IPS-18a (cell line): ENCODE data around the gene SRGAP2B.
"Not testable (repeated sequence)": the region's sequence is repeated elsewhere in the genome, so short reads cannot be mapped to it uniquely, and the experiment has no call there.

Source experiments
- H3K27ac ChIP-seq: one replicate; pipeline ENCODE4 v1.5.1; 2013; ENCODE audit warnings: low read length
- H3K27me3 ChIP-seq: one replicate; pipeline ENCODE4 v1.6.1; 2013; ENCODE audit warnings: mild to moderate bottlenecking, low read length; ENCODE audit not compliant: control insufficient read depth, insufficient read depth
- H3K36me3 ChIP-seq: one replicate; pipeline ENCODE4 v1.6.1; 2013; ENCODE audit warnings: low read depth, low read length; ENCODE audit not compliant: control insufficient read depth
- H3K4me1 ChIP-seq: one replicate; pipeline ENCODE4 v1.6.1; 2013; ENCODE audit warnings: low read depth, low read length; ENCODE audit not compliant: control insufficient read depth
- H3K4me3 ChIP-seq: one replicate; pipeline ENCODE4 v1.5.1; 2013; ENCODE audit warnings: low read length
- H3K9ac ChIP-seq: one replicate; pipeline ENCODE4 v1.6.1; 2013; ENCODE audit warnings: mild to moderate bottlenecking, low read length, moderate library complexity
- H3K9me3 ChIP-seq: one replicate; pipeline ENCODE4 v1.6.1; 2013; ENCODE audit warnings: low read depth, low read length; ENCODE audit not compliant: control insufficient read depth

SRGAP2B gene

DNA sequence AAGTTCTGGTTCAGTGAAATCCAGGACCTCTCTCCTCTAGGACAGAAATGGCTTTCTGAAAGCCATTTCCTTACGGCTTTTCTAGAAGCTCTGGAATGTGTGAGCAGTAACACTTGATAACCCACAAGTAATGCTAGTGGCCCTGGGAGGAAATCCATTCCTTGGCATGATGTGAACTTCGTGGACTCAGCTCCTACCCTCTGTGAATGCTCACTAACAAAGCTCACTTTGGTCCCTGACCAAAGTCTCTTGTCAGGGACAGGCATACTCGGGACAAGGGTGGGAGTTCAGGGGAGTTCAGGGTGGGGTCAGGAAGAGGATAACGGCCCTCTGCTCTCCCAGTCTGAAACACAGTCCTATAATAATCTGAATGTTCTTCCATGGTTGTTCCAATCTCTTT lies 172.3 kb downstream of the SRGAP2B start:
- H3K9me3 ChIP-seq, H3K27me3 ChIP-seq, H3K4me1 ChIP-seq, H3K27ac ChIP-seq, H3K9ac ChIP-seq, H3K36me3 ChIP-seq, H3K4me3 ChIP-seq: not testable (repeated sequence)

DNA sequence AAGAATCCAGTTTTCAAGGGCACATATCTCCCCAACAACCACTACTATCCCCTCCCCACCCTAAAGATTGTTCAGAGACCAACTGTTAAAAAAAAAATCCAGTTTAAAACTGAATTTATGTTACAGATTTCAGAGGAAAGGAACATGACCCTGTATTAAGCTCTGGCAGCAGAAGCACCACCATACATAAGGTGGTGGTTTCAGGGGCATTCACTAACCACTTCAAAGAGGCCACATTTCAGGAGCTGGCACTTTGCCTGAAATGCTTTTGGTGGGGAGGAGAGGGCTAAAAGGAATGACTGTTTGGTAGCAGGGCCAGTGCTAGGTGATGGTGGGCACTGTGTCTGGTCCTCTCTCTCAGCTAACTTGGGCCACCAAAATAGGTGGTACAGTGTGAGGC lies 176.0 kb downstream of the SRGAP2B start:
- not testable (repeated sequence) for H3K9me3 ChIP-seq, H3K4me3 ChIP-seq, H3K27me3 ChIP-seq, H3K4me1 ChIP-seq, H3K27ac ChIP-seq, H3K36me3 ChIP-seq, H3K9ac ChIP-seq

DNA sequence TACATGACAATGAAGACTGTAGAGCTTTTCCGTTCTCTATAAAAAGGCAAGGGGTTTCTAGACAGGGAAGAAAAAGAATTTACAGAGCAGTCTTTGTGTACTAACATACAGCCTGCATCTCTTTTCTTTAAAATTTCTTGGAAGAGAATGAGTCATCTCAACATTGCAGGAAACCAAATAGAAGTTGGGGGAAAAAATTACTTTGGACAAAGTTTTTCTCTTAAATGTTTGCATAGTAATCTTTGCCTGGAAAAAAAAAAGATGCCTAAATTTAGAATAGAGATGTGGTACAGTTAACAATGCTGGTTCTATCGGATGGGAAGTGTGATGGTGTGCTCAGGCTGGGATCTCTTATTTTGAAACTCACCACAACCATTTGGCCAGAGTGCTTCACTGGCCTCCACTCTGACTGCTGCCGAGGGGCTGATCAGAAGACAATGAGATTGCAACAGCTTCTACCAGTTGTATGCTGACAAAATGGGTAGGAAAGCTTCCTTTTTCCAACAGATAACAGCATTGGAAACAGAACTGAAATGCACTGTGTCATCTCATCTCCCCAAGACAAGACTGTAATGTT lies 177.0 kb downstream of the SRGAP2B start:
- H3K9me3 ChIP-seq, H3K4me3 ChIP-seq, H3K36me3 ChIP-seq, H3K27me3 ChIP-seq, H3K9ac ChIP-seq, H3K27ac ChIP-seq, H3K4me1 ChIP-seq: not testable (repeated sequence)

DNA sequence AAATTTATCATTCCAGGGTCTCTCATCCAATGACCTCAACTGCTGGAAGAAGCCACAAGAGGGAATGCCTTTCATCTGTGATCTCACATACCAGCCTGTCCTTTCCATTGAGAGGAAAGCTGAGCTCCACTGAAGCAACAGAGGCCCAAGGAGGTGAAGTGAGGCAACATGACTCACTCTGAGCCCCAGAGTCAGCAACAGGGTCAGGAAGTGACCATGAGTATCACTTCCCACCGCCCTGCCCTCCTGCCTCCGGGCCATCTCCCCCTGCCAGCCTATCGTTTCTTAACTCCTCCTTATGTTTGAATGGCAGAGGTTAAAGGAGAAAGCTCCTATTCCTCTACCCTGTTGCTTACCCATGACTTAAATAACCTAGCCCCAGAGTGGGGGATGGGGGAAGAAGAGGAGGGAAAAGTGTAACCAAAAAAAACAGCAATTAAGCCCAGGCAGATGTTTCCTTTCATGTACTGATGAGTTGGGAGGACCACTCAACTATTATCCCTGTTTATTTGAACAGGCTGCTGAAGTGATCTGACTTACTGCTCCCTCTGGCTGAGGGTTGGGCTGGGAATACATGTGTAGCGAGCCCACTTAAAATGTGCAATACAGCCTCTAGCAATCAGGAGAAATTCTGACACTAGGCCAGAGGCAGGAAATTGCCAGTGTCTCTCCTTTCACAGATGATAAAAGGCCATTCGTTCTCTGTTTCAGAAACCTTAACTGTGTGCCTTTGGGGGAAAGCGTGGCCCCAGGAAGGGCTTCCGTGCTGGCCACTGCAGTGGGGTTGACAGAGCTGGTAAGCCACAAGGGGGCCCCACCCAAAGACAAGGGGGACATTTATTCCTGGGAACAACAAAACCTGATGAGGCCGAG lies 177.7 kb downstream of the SRGAP2B start:
- not testable (repeated sequence) for H3K27ac ChIP-seq, H3K27me3 ChIP-seq, H3K9ac ChIP-seq, H3K4me1 ChIP-seq, H3K9me3 ChIP-seq, H3K4me3 ChIP-seq, H3K36me3 ChIP-seq

DNA sequence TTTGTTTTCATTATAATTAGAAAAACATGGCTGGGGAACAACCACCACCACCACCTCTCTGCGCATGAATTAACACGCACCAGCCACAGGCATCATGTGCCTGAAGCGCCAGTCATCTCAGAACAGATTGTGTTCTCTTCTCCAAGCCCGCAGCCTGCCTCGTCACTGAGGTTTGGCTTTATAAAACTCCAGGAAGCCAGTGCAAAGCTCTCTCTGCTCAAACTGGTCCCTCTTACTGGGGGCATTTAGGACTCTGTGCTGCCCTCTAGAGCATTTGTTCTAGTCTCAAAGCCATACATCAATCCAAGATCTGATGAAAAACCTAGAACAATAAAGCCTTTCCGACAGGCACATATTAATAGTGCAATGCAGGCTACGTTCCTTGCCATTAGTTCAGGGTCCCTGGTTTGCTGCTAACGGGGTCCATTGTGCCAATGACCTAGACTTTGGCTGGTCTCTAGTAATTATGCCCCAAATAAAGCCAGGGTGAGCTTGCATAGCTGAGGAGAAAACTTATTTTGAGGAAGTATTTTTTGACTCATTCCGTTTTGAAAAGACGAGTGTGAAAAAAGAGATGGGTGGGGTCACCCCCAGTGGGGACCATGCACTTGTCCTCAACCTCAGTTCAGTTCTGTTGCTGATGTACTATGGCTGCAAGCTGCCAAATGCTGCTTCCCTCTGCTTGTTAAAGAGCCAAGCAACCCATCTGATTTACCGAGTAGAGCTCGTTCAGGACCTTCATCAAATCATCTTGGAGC lies 181.0 kb downstream of the SRGAP2B start:
- H3K27ac ChIP-seq, H3K4me3 ChIP-seq, H3K27me3 ChIP-seq, H3K36me3 ChIP-seq, H3K9ac ChIP-seq, H3K4me1 ChIP-seq, H3K9me3 ChIP-seq: not testable (repeated sequence)

DNA sequence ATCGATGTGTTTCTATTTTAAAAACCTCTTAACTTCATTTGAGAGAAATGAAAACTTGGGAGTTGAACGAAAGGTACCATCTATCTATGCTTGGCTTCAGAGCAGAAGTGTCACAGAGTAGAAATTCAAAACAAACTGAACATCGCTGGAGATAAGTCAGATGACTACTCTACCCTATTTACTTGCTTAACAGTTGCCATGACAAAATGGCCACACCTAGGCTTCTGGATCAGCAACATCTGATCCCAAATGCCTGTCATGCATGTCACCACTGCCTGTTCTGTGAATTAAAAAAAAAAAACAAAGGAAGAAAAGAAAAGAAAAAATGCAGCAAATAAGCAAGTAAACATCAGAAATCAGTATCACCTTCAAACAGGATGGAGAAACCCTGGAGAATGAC lies 181.7 kb downstream of the SRGAP2B start:
- H3K27me3 ChIP-seq, H3K9me3 ChIP-seq, H3K9ac ChIP-seq, H3K4me3 ChIP-seq, H3K36me3 ChIP-seq, H3K4me1 ChIP-seq, H3K27ac ChIP-seq: not testable (repeated sequence)

DNA sequence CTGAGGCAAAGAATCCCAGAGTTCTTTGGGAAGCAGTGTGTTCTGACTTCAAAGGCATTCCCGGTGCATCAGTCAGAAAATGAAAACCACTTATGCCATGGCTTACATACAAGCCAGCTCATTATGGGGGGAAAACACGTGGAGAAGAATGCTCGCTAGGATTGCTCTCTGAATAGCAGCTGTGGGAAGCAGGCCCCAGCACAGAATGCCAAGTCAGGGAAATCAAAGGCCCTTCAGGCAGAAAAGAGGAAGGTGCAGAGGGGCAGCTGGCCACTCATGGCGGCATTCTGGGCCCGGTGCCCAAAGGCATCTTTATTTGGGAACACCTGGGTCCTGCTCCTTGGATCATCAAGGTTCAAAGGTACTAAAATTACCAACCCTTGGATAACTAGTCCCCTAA lies 184.4 kb downstream of the SRGAP2B start:
- H3K36me3 ChIP-seq, H3K9ac ChIP-seq, H3K4me3 ChIP-seq, H3K9me3 ChIP-seq, H3K4me1 ChIP-seq, H3K27ac ChIP-seq, H3K27me3 ChIP-seq: not testable (repeated sequence)

DNA sequence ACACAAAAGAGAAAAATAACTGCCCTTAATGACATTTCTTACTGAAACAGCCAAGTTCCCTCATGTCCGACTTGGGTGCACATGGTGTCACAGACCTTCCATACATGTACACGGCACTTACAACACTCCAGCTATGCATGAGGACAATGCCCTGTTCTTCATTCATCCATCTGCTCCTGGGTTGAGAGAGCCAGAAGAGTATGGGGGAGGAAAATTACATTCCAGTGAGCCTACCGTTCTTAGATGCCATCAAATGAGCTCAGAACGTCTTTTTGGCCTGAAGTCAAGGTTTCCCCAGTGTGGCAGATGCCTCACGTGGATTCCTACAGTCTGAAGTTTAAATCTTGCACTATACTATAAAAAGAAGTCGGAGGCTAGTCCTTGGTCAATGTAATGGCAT lies 194.3 kb downstream of the SRGAP2B start:
- not testable (repeated sequence) for H3K9me3 ChIP-seq, H3K4me1 ChIP-seq, H3K27ac ChIP-seq, H3K27me3 ChIP-seq, H3K4me3 ChIP-seq, H3K9ac ChIP-seq, H3K36me3 ChIP-seq

DNA sequence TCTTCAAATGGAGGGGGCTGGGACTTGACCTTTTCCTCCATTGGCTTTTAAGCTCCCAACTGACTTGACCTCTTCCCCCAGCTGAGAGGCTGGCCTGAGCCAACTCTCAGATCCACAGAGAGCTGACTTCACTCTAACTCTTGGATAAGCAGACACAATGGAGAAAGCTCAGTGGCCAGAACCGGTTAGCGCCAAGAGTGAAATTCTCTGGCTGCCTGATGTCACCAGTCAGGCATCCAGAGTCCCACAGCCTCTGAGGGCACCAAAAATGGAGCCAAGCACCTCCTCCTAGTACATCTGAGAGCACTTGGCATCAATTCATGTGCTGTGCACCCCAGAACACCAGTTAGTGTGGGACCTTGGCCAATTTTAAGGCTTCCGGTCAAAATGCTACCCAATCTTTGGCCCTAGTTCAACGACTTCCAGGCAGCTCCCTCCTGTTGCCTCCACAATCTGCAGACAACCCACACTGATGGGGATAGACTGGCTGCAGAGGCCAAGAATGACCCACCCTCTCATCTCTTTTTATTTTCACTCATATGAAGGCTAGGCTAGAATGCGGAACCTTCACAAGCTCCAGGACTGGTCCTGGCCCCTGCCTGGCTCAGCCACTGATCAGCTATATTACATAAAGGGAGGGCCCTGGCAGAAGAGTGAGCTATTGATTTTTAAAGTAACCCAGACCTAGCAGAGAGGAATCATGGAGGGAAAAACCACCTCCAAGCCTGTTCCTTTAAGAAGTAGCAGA lies 200.5 kb downstream of the SRGAP2B start:
- H3K27ac ChIP-seq, H3K4me3 ChIP-seq, H3K4me1 ChIP-seq, H3K9ac ChIP-seq, H3K27me3 ChIP-seq, H3K9me3 ChIP-seq, H3K36me3 ChIP-seq: not testable (repeated sequence)

DNA sequence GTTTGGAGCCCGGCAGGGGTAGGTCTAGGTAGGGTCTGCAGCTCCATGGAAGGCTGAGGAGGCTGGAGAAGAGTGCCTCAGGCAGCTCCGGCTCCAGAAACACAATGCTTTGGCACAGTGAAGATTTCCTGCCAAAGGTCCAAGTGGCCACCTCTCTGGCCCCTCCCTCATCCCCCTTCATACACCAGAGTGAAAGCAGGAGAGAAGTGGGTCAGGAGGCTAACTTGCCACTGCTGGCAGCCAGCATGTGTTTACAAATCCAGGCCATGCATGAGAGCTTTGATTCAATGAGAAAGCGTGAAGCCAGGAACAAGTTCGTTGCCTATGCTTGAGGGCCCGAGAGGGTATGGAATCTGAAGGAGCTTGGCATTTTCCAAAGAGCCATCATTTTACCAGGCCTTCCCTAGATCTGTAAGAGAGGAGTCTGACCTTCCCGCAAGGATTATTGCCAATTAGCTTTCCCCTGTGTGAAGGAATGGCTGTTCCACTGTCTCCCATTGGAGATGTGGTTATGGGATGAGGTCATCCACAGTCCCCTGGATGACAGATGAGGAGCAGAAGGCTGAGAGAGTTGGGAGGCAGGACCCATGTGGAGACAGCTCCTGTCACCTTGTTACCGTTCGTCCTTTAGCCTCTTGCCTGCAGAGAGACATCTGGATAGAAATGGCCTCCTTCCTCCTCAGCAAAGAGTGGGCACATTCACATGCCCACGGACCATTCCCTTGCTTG lies 201.3 kb downstream of the SRGAP2B start:
- not testable (repeated sequence) for H3K4me3 ChIP-seq, H3K27ac ChIP-seq, H3K9me3 ChIP-seq, H3K36me3 ChIP-seq, H3K9ac ChIP-seq, H3K4me1 ChIP-seq, H3K27me3 ChIP-seq

DNA sequence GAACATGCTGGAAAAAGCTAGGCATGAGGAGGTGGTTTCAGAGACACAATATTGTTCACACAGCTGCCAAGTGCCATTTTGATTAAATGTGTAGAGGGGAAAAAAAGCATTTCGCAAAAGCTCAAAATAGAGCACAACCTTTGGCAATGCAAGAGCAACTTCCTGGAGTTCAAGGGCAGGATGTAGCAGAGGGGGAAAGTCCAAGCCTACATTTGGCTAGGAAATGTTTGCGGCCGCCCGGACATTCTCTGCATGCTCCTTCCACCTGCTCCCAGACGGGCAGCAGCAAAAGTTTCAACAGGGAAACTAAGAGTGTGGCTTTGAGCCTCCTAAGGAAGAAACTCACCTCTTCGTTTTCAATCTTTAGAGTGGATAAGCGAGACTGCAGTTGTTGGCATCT lies 202.1 kb downstream of the SRGAP2B start:
- not testable (repeated sequence) for H3K27ac ChIP-seq, H3K4me3 ChIP-seq, H3K27me3 ChIP-seq, H3K9ac ChIP-seq, H3K9me3 ChIP-seq, H3K4me1 ChIP-seq, H3K36me3 ChIP-seq
